ENCODE data around the gene FAM117B.

GRCh38 chr2:202786842-202787241, 152.1 kb downstream of the FAM117B start:
- TF ChIP-seq CTCF (IDR thresholded peaks at IDR 0.05) (no peak), POLR2A (IDR thresholded peaks at IDR 0.05) (no peak)

All from esophagus squamous epithelium (tissue), 4 donors.